Right ventricle myocardium superior (tissue), 1 donor: ENCODE data around the gene TUBB6. TPM values are rescaled to one million over a fixed set of nuclear protein-coding genes. Genes with fewer than 3 reads are reported as not detected.

Experiments used
- ATAC-seq: fragments of 200-7000 bp; cut with Tn5 transposase; one replicate; pipeline ENCODE4 v1.9.1; 2020; ENCODE audit warnings: mild to moderate bottlenecking; ENCODE audit not compliant: poor library complexity
- DNase-seq: peaks from one replicate; pipeline ENCODE4 v3.0.0-alpha.2; 2020
- intact Hi-C: fragments of 100-400 bp; cut with DNase I; formaldehyde crosslinking; loops from one replicate; pipeline ENCODE4 v1.11.2; 2022
- total RNA-seq: library from RNA; stranded (reverse); fragmentation: NEBNext Ultra II Directional; extraction: Animal tissue kit (Norgen Biotek cat#: 25700); gene quantifications from one replicate; pipeline ENCODE4 v1.2.1, GENCODE V29; 2021
- donor health status: DM: no; HTN: yes; CAD: no; lungs with severe emphysema.

Gene TUBB6
- total RNA-seq, 1 donor from 2014 or later: 94.6 TPM

DNA sequence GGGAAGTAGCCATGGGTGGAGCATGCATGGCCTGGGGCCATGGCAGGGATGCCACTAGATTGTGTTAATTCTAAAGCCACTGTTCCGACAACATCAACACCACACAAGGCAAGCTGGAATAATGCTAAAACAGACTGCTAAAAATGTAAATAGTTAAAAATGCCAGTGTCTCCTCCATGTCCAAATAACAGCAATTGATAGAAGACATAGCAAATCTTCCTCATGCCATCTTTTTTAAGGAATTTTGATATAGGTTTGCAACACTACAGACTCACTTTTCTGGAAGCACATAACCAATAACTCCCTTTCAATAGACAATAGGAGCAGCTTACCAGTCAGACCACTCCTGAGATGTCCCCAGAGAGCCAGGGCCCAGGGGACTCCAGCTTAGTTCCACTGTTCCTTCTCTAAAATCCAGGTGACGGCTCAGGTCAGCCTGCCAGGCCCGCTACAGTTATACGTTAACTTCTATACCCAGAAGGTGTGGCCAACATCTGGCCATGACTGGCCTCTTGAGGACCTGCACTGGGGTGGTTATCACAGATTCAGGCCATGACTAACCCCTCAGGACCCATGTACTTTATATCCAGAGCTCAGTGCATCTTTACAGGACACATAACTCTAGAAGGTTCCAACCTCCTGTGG, 20.3 kb downstream of the TUBB6 start:
- ATAC-seq: no peak
- intact Hi-C loops: no loop called here
- no peak for DNase-seq

DNA sequence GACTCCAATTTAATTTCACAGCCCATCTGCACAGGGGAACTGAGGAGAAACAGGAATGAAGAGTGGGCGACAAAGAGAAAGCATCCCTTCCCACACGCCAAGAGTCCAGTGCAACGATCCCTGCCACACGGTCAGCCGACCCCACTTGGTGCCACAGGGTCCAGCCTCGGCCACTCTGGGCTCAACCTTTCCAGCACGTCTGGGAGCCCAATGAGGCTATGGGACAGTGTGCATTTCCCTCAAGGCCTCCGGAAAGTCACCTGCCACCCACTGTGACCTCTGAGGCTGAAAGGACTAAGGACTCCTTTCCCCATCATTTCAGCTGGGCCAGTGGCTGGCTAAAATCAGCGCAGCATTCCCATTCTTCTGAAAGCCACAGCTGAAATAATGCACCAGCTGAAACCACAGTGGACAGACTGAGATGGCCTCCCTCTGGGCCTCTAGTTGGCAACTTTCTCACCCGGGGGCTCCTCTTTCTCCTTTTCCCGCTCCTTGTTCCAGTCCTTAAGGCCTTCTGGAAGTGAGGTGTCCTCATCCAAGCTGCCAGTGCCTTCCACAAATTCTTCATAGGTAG, 21.2 kb downstream of the TUBB6 start:
- intact Hi-C loops: no loop called here
- no peak for ATAC-seq
- DNase-seq: no peak

DNA sequence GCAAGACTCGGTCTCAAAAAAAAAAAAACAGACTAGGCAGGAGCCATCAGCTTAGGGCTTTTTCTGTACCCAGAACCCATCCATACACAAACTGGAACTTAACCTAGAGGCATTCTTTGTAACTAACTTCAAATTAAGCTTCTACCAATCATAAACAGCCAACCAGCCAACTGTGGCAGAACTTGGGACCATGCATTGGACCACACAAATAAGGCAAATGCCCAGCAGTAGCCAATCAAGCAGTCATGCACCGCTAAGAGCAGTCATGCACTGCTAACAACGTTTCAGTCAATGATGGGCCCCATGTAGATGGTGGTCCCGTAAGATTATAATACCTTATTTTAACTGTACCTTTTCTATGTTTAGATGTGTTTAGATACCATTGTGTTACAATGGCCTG, 22.7 kb downstream of the TUBB6 start:
- ATAC-seq (no peak), DNase-seq (no peak)
- intact Hi-C loops: no loop called here

DNA sequence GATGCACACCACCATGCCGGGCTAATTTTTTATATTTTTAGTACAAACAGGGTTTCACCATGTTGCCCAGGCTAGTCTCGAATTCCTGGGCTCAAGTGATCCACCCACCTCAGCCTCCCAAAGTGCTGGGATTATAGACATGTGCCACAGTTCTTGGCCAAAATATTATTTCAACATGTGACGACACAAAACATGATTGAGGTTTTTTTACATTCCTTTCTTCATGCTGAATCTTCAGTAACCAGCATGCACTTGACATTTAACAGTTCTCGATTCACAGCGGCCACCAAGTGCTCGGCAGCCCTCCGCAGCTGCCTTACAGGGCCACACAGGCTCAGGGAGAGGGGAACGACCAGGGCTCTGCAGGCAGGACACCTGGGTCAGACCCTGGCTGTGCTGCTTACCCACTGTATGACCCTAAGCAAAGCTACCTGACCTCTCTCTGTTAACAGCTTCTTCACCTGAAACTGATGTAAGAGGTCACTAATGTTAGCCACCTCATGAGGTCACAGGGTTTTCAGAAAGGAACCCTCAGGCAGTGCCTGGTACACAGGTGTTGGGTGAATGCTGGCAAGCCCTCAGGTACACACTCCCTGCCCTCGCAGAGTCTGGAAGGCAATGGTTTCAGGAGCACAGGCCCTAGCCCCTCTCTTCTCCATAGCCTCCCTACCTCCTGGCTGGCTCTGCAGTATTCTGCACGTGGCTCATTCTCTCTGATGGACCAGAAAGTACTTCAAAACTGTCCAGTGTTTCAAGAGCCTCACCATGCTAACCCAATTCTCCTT, 25.7 kb downstream of the TUBB6 start:
- intact Hi-C loops: no loop called here
- no peak for DNase-seq
- peak; percentile 20 for ATAC-seq

DNA sequence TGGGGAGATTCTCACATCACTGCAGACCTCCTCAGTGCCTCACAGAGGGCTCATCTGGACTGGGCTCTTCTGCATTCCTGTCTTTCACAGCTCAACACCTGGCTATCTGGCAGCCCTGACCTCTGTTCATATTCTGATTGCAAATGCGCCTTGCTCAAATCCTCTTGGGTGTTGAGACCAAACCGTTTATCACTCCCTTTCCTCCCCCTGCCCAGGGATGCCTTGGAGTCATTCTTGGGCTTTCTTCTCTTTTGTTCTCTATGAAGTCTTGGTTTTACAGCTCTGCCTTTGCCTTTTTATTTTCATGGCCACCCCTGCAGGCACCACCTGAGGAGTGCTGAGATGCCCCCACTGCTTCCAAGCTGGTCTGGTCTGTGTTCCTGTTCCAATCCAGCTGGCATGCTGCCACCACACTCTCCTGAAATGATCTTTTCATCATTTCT, 26.3 kb downstream of the TUBB6 start:
- no peak for DNase-seq
- peak; percentile 32 for ATAC-seq
- intact Hi-C loops: no loop called here

DNA sequence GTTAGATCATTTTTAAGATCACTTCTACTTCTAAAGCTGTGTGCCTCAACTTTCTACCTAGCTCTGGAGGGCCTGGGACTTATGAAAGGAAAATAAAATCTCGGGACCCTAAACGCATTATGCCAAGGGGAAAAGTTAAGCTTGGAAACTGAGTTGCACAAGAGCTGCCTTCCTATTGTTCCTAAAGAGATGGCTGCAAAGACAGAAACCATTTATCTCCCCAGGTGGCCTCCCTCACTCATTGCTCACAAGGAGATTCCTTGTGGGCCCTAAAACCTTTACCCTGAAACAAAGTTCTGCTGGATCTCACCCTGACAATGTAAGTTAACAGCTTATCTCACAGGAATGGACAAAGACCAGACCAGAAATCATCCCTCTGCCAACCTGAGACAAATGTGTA, 26.8 kb downstream of the TUBB6 start:
- no peak for DNase-seq
- ATAC-seq: no peak
- intact Hi-C loops: no loop called here

DNA sequence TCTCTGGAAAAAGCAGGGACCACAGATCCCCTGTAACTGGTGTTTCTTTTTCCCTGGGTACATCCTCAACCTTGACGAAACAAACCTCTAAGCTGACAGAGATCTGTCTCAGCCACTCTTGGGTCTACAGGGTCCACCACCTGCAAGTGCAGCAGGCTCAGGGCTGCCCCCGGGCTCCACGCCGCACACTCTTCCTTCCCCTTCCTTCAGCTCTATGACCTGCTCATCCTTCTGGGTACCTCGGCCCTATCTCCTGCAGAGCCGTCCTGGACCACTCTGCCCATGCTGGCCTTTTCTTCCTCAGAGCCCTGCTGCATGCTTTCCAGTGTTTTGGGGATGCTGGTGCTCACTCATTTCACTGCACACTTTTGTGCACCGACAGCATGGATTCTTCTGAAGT, 27.5 kb downstream of the TUBB6 start:
- ATAC-seq: no peak
- intact Hi-C loops: no loop called here
- no peak for DNase-seq

DNA sequence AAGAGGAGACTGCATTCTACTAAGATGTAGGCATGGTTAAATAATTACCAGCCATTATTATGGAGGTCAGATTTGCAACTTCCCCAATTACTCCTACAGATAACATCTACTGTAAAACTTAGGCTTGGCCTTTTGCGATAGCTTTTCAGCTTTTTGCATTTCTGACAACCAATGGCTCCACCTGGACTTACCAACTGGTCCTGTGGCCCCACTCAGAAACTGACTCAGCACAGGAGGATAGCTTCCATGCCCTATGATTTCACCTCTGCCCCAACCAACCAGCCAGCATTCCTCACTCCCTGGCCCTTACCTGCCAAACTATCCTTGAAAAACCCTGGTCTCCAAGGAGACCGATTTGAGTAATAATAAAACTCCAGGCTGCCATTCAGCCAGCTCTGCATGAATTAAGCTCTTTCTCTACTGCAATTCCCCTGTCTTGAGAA, 28.2 kb downstream of the TUBB6 start:
- intact Hi-C loops: no loop called here
- ATAC-seq (peak; percentile 69), DNase-seq (no peak)

DNA sequence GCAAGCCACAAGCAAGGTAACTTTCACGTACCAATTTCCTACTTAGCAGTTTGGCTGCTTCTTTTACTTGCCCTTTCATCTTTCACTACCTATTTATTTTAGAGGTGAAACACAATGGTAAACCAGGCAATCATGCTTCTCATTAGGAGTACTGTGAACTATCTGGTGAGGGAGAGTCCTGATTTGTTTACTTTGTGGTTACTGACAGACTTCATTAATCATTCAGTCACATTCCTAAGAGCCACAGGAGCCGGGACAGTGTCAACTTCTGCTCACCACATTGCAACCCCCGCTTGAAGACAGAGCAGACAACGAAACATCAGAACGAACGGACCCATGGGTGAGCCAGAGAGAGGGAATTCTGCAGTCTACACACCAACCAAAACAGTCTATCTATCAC, 28.8 kb downstream of the TUBB6 start:
- intact Hi-C loops: no loop called here
- ATAC-seq (no peak), DNase-seq (no peak)

DNA sequence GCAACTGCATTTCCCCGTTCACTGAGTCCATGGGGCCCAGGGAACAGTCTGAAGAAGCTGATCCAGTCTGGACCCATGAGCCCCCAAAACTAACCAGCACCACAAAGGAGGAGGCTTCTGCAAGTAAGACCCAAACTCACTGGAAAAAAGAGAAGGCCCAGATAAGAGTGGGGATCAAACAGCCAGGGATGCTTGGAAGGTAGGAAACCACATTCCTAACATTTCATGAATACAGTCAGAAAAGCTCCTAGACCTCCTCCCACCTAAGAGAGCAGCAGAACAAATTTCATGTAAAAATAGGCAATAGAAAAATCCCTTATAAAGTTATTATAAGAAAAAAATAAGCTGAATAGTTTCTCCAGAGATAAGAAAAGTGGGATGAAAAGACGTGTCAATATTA, 30.3 kb downstream of the TUBB6 start:
- DNase-seq (no peak), ATAC-seq (no peak)
- intact Hi-C loops: no loop called here

DNA sequence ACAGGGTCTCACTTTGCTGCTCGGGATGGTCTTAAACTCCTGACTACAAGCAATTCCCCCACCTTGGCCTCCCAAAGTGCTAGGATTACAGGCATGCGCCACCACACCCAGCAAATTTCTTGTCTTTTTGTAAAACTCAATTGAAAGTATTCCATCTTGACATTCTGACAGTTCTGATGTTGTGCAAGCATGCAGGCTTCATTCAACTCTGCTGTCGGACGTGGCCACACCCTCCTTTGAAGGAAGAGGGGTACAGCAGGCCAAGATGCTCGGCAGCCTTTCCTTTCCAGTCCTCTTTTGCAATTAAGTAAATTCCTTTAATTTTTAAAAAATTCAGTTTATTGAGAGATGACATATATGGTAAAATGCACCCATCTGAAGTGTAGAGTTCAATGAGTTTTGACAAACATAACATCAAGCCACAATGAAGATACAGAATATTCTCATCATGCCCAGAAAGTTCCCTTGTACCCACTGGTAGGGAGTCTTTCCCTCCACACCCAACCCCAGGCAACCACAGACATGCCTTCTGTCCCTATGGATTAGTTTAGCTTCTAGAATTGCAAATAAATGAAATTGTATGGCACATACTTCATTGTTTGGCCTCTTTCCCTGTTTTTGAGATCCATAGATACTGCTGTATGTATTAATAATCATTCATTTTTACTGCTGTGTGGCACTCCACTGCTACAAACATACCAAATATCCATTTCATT, 33.1 kb downstream of the TUBB6 start:
- DNase-seq (no peak), ATAC-seq (no peak)
- intact Hi-C loops: no loop called here

DNA sequence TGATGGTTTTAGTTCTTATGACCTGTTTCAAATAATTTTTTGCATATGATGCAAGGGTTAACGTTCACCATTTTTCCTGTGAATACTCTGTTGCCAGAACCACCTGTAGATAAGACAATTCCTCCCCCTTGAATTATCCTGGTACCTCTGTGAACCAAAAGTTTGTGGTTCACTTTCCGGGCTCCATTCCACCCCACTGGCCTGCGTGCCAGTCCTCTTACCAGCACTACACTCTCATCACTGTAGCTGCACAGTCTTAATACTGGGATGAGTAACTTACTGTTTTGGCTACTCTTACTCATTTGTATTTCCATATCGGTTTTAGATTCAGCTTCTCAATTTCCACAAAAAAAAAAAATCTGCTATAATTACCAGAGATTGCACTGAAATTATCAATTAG, 34.6 kb downstream of the TUBB6 start:
- ATAC-seq: no peak
- intact Hi-C loops: no loop called here
- DNase-seq: no peak

DNA sequence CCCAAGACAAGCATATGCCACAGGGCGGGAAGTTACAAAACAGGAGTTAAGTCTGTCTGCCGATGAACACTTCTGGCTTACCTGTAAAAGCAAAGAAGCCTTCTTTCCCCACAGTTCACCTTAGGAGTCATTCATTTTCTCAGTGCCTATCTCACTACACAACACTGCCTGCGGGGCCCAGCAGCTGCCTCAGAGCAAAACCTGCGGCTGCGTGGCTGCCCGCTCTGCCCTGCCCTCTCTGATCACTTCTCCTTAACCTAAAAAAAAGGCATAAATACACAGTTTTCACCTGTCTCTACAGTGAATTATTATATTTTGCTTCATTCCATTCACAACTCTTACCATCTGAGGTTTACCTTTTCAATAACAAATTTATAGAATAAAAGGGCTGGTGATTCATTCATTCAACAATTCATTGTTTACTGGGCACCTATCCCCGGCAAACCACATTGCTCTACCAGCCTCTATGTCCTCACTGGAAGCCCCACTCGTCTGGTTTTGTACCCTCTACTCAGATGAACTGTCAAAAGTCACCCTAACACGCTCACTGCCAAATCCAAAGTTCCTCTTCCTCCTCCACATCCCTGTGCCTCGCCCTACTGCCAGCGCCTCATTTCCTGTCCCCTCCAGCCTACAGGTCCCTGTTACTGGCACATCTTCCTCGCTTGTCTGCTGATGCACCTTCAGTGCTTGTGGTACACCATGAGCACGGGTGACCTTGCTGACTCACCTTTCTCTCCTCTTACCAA, 37.6 kb downstream of the TUBB6 start:
- intact Hi-C loops: no loop called here
- DNase-seq: no peak
- peak; percentile 5 for ATAC-seq

DNA sequence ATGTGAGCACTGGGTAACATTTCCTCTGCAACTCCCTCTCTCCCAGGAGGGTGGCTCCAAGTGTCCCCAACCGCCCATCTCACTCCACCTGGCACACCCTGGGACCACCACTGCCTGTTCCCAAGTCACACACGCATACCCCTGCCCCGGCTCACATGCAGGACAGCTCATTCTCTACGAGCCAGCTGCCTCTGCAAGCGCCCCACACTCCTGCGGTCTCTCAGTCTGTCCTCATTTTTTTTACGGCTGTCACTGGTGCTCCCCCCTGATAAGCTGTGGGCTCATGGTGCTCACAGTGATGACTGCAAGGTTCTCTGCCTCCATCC, 38.2 kb downstream of the TUBB6 start:
- ATAC-seq: peak; percentile 5

DNA sequence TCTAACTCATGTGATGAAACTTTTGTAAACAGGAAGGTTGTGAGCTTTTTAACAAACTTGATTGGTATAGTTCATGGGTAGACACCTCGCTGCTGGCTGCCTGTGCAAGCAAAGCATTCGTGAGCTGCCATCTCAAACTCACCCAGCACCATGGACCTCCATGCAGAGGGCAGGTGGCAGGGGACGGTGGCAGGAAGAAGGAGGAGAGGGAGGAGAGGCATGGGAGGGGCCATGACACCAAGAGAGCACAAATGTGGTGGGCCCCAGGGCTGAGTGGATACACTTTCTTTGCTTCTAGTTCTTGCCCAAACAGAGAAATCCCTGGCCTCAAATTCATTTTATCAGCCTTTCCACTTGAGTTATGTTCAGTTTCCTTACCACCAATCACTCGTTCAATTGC, 39.9 kb downstream of the TUBB6 start:
- DNase-seq: no peak
- intact Hi-C loops: no loop called here
- no peak for ATAC-seq

More for the DNA sequence above, 38.2 kb downstream of the TUBB6 start:
- no peak for DNase-seq
- intact Hi-C loops: no loop called here

DNA sequence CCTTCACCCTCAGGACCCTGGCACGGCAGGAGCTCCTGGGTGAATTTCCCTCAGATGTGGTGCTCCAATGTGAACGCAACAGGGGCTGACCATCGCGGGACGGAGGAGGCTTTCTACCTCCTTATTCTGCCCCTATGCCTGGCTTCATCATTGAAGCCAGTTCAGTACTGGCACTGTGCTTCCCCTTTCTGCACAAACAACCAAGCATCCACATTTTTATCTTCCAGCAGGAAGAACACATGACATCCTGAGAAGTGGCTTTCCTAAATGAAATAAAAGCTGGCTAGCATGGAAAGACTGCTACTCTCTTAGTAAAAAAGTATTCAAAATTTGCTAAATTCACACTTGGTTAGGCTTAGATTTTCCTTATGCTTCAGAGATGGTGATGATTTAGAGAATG, 44.1 kb downstream of the TUBB6 start:
- intact Hi-C loops: no loop called here
- DNase-seq: no peak
- ATAC-seq: no peak

DNA sequence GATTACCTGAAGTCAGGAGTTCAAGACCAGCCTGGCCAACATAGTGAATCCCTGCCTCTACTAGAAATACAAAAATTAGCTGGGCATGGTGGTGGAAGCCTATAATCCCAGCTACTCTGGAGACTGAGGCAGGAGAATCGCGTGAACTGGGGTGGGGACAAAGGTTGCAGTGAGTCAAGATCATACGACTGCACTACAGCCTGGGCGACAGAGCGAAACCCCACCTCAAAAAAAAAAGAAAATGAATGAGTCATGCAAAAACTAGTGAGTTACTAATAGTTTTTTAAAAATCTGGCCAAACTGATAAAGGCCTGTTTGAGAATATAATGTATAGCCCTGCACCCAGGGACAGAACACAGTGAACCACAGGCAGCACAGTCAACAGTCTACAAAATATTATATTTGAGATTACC, 51.5 kb downstream of the TUBB6 start:
- no peak for DNase-seq
- ATAC-seq: no peak
- intact Hi-C loops: no loop called here

DNA sequence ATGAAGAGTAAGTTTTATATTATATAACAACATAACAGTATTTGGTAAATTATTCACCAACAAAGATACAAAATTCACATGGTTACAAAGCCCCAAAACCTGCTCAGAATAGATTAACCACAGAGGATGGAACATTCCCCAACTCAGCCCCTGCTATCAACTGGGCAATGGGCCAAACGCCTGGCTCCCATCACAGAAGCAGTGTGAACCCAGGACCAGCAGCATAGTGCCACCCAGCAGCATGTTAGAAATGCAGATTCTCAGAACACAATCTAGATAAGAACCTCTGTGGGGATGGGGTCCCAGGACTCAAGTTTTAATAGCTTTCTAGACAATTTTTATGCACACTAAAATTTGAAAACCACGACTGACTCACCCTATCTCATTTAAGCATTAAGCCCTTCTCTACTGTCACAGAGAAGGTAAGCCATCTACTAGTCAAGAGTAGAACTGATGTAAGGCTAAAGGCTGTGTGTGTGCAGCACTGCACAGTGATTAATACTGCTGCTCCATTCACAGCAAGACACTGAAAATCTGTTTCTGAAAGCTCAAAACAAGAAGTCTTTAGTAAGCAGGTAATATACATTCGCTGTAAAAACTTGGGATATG, 53.8 kb downstream of the TUBB6 start:
- DNase-seq (peak; percentile 77), ATAC-seq (peak; percentile 78)
- intact Hi-C loops: no loop called here
